Measurements from ENCODE around the gene WIPF2. TPM values are rescaled to one million over a fixed set of nuclear protein-coding genes. Genes with fewer than 3 reads are reported as not detected.

The WIPF2 gene
- total RNA-seq, 1 experiment from 2014 or later, result 6.0 TPM

DNA sequence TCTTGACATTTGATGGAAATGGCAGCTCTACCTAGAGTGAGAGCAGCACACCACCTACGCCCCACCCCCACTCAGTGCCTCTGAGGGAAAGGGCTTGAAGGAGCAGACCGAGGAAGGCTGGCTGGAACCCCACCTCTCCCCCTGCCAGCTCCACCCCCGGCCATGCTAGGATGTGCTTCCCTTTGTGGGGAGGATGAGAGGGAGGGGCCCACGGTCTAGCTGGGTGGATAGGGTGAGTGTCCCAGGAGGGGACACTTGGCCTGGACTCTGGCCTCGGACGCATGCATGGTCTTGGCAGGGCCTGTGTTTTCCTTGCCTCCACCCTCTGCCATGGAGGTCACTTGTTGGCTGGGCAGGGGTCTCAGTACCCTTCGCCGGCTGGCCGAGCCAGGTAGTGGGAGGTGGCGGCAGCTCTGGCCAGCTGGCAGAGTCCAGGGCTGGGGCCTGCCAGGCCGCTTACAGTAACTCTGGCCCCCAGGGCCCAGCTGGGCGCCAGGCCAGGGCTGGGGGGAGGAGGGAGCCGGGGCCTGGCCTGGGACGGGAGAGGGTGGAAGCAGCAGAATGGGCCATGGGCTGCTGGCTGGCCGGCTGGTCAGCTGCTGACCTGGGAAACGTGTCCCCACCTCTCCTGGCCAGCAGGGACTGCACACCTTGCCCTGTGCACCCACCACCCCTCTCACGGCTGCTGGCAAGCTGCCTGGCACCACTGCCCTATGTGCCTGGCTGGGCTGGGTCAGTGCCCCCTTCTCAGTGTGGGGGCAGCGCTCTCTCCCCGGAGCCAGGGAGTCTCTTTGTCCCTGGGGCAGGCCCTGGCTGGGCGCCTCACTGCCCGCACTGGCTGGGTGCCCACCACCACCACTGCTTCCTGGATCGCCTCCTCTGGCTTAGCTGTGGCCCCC lies 112.9 kb downstream of the WIPF2 start:
- Histone ChIP-seq H3K9me3 (ENCODE audit: low read length) (no peaks in the 10 kb centered on the region), H3K36me3 (ENCODE audit: low read depth, low read length) (no peaks in the 10 kb centered on the region), H3K79me2 (ENCODE audit: low read length) (peaks cover 58% of the 10 kb centered on the region), H3K27me3 (ENCODE audit: low read length) (no peaks in the 10 kb centered on the region), H3K4me3 (ENCODE audit: low read length) (no peak overlapping the region), H3K4me1 (ENCODE audit: insufficient read depth, low read length) (peaks cover 8% of the 10 kb centered on the region; the same call in 1 of the 2 replicates), H3K4me2 (ENCODE audit: low read length) (no peak overlapping the region), H3K27ac (ENCODE audit: low read length) (no peak overlapping the region), H3K9me2 (replicated peaks; ENCODE audit: low read length) (no peaks in the 10 kb centered on the region), H4K20me1 (ENCODE audit: low read length) (no peaks in the 10 kb centered on the region; the same call in 1 of the 2 replicates), H3K9ac (ENCODE audit: low read length) (no peak overlapping the region), H2AFZ (ENCODE audit: low read length) (no peak overlapping the region), H3F3A (ENCODE audit: low read length, unreplicated experiment) (no peaks in the 10 kb centered on the region)
- intact Hi-C loops (cut with micrococcal nuclease), result no loop called here
- no peak for DNase-seq
- POLR2A ChIA-PET (ENCODE audit: unreplicated experiment), result no interaction called here
- CTCF ChIA-PET, result no interaction called here
- BruUV-seq (replicated peaks), result no TSS peak
- no peak for ATAC-seq
- TF ChIP-seq, protein P1, sequence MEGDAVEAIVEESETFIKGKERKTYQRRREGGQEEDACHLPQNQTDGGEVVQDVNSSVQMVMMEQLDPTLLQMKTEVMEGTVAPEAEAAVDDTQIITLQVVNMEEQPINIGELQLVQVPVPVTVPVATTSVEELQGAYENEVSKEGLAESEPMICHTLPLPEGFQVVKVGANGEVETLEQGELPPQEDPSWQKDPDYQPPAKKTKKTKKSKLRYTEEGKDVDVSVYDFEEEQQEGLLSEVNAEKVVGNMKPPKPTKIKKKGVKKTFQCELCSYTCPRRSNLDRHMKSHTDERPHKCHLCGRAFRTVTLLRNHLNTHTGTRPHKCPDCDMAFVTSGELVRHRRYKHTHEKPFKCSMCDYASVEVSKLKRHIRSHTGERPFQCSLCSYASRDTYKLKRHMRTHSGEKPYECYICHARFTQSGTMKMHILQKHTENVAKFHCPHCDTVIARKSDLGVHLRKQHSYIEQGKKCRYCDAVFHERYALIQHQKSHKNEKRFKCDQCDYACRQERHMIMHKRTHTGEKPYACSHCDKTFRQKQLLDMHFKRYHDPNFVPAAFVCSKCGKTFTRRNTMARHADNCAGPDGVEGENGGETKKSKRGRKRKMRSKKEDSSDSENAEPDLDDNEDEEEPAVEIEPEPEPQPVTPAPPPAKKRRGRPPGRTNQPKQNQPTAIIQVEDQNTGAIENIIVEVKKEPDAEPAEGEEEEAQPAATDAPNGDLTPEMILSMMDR (conservative IDR thresholded peaks at IDR 0.05; ENCODE audit: low read depth, low read length), result no peak
- TF ChIP-seq EZH2 (IDR thresholded peaks at IDR 0.05; ENCODE audit: low read length, unreplicated experiment), result no peak
- no peak for TF ChIP-seq EZH2phosphoT487 (IDR thresholded peaks at IDR 0.05; ENCODE audit: borderline replicate concordance, low read length)

Small RNAs within 50 kb of the gene (microRNA-seq; reads per million reads assigned to microRNA genes)
- gene MIR6867 (ENCODE audit: unreplicated experiment), result not detected

Other genes starting within 250 kb of the WIPF2 start
- 267 and 338 TPM in 2 replicates for gene PSMD3, start 238.5 kb upstream of the WIPF2 start, total RNA-seq (2014; rRNA removed)
- gene CSF3, start 203.9 kb upstream of the WIPF2 start, total RNA-seq (2014; rRNA removed), result 4.0 and 4.3 TPM in 2 replicates
- 73.0 and 78.7 TPM in 2 replicates for gene MED24, start 164.9 kb upstream of the WIPF2 start, total RNA-seq (2014; rRNA removed)
- gene THRA, start 156.3 kb upstream of the WIPF2 start, total RNA-seq (2014; rRNA removed), result 6.6 and 11.2 TPM in 2 replicates
- 7.1 and 9.2 TPM in 2 replicates for gene NR1D1, start 118.7 kb upstream of the WIPF2 start, total RNA-seq (2014; rRNA removed)
- 22.2 and 38.1 TPM in 2 replicates for gene MSL1, start 97.3 kb upstream of the WIPF2 start, total RNA-seq (2014; rRNA removed)
- gene CASC3, start 78.8 kb upstream of the WIPF2 start, total RNA-seq (2014; rRNA removed), result 27.3 and 39.2 TPM in 2 replicates
- gene RAPGEFL1, start 41.8 kb upstream of the WIPF2 start, total RNA-seq (2014; rRNA removed), result 1.3 and 1.5 TPM in 2 replicates
- gene CDC6, start 68.6 kb downstream of the WIPF2 start, total RNA-seq (2014; rRNA removed), result 48.9 and 58.3 TPM in 2 replicates
- gene RARA, start 89.9 kb downstream of the WIPF2 start, total RNA-seq (2014; rRNA removed), result 19.6 and 23.8 TPM in 2 replicates
- gene GJD3, start 145.4 kb downstream of the WIPF2 start, total RNA-seq (2014; rRNA removed), result not detected in 2 replicates
- gene TOP2A, start 198.6 kb downstream of the WIPF2 start, total RNA-seq (2014; rRNA removed), result 97.1 and 104 TPM in 2 replicates
- gene IGFBP4, start 224.1 kb downstream of the WIPF2 start, total RNA-seq (2014; rRNA removed), result 164 and 297 TPM in 2 replicates